Activated CD4-positive, CD25-positive, alpha-beta regulatory T cell treated with anti-CD3 and anti-CD28 coated beads, Interleukin-2, amount 50 U/mL, for 72 hours (primary cell): ENCODE data around the gene TIMM29.
A peak's percentile ranks its signal among the peaks of the same experiment; 100 is the strongest.
"Not testable (repeated sequence)": the region's sequence is repeated elsewhere in the genome, so short reads cannot be mapped to it uniquely, and the experiment has no call there.

ENCODE experiments used
- DNase-seq: peaks from one replicate; pipeline ENCODE4 v3.0.0; 2021

Gene TIMM29

GRCh38 chr19:10913716-10914340, 14.8 kb upstream of the TIMM29 start:
- DNase-seq = no peak

GRCh38 chr19:10915130-10916091, 13.2 kb upstream of the TIMM29 start:
- DNase-seq = no peak

GRCh38 chr19:10916602-10917001, 12.0 kb upstream of the TIMM29 start:
- DNase-seq = no peak

GRCh38 chr19:10918359-10918758, 10.3 kb upstream of the TIMM29 start:
- no peak for DNase-seq

- no peak for DNase-seq
These were observed 9.0 kb upstream of the TIMM29 start for GRCh38 chr19:10919352-10920287.

- no peak for DNase-seq
These were observed 8.3 kb upstream of the TIMM29 start for GRCh38 chr19:10920288-10920655.

GRCh38 chr19:10920781-10921180, 7.8 kb upstream of the TIMM29 start:
- DNase-seq = no peak

GRCh38 chr19:10921199-10921909, 7.3 kb upstream of the TIMM29 start:
- no peak for DNase-seq

GRCh38 chr19:10921910-10922637, 6.5 kb upstream of the TIMM29 start:
- DNase-seq = no peak

GRCh38 chr19:10922638-10923014, 6.0 kb upstream of the TIMM29 start:
- no peak for DNase-seq

GRCh38 chr19:10923260-10924112, 5.1 kb upstream of the TIMM29 start:
- no peak for DNase-seq

- no peak for DNase-seq
These were observed 4.0 kb upstream of the TIMM29 start for GRCh38 chr19:10924597-10924996.

- DNase-seq = peak; percentile 40
These were observed 665 bp upstream of the TIMM29 start for GRCh38 chr19:10927730-10928562.

GRCh38 chr19:10929402-10929794, 787 bp downstream of the TIMM29 start:
- DNase-seq = no peak

GRCh38 chr19:10935371-10936059, 6.9 kb downstream of the TIMM29 start:
- DNase-seq = no peak

- DNase-seq = no peak
These were observed 8.1 kb downstream of the TIMM29 start for GRCh38 chr19:10936661-10937084.

- not testable (repeated sequence) for DNase-seq
These were observed 13.0 kb downstream of the TIMM29 start for GRCh38 chr19:10941649-10942048.

- not testable (repeated sequence) for DNase-seq
These were observed 14.8 kb downstream of the TIMM29 start for GRCh38 chr19:10943412-10943811.

GRCh38 chr19:10945264-10945663, 16.7 kb downstream of the TIMM29 start:
- DNase-seq = no peak
